ENCODE data around the gene FCGR2B. TPM values are rescaled to one million over a fixed set of nuclear protein-coding genes. Genes with fewer than 3 reads are reported as not detected.

FCGR2B gene
- total and polyA plus RNA-seq, 2 of the 13 experiments (the other 11 are each of a cell fraction or from before 2014, with no cell fraction given), result not detected

DNA sequence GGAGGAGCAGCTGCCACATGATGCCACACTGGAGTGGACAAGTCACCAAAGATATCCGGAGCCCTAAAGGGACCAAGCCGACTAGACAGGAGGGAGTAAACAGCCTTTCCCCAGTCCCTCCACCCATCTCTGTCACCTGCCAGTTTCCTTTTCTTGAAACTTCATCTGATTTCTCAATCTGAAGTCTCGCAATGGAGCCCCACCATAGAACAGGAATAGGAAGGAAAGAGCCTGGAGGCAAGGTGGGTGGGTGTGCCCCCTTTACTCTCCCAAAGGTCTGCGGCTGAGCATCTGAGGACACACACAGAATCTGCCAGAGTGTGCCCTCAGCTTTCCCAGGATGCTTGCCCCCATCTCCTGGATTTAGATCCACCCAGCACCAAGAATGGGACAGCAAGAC lies 31.9 kb upstream of the FCGR2B start, which contains the start of gene FCGR3B:
FCGR3B (minus strand) TSS at position 101 of the 400 bp plus-strand sequence; CDS start at position 19, 82 bp downstream.
- FAIRE-seq, result no peak
- H3K9me3 ChIP-seq (ENCODE audit: low read length), result no peaks in the 10 kb centered on the region
- no peak within 1 kb of the TSS for H3K4me3 ChIP-seq (replicated peaks in 1 of 3; ENCODE audit: insufficient read depth in 1 of 3, low read depth in 2 of 3, low read length in 3 of 3)
- BruUV-seq (replicated peaks), result no TSS peak
- DNase-seq (ENCODE audit: low spot score), result no peak
- H3K4me2 ChIP-seq (ENCODE audit: low read depth, low read length), result no peak within 1 kb of the TSS
- no peak within 1 kb of the TSS for H2AFZ ChIP-seq (ENCODE audit: low read length)
- H3K79me2 ChIP-seq (ENCODE audit: insufficient read depth, low read length), result no peaks in the 10 kb centered on the region
- H3K36me3 ChIP-seq (replicated peaks in 1 of 2; ENCODE audit: control insufficient read depth in 1 of 2, insufficient read depth in 2 of 2, low read length in 2 of 2), result no peaks in the 10 kb centered on the region
- no peak within 1 kb of the TSS for H3K9ac ChIP-seq (ENCODE audit: insufficient read depth, low read depth, low read length)
- no peaks in the 10 kb centered on the region for H4K20me1 ChIP-seq (ENCODE audit: insufficient read depth, low read length)
- ATAC-seq, result no peak
- no peaks in the 10 kb centered on the region for H3K4me1 ChIP-seq (ENCODE audit: insufficient read depth, low read length)
- in situ Hi-C loops (cut with HindIII; ENCODE audit: extremely low pct_ligation_motif_present, low pct_unique_long_range_greater_than_20kb), result no loop called here
- intact Hi-C loops (cut with micrococcal nuclease; ENCODE audit: unreplicated experiment), result no loop called here
- POLR2A ChIA-PET, result no interaction called here
- CTCF ChIA-PET (ENCODE audit: low intra/inter-chr PET ratio, low total read pairs), result no interaction called here
- no peaks in the 10 kb centered on the region for H3K27me3 ChIP-seq (ENCODE audit: control insufficient read depth in 1 of 2, insufficient read depth in 2 of 2, low read length in 2 of 2)
- H3K27ac ChIP-seq (ENCODE audit: extremely low read length, insufficient read depth, low read length), result no peak within 1 kb of the TSS
- WGBS (ENCODE audit: low lambda C conversion rate), result 0% methylated on average over 4 of the region's 4 CpGs
- TF ChIP-seq KLF9 (CRISPR knock-in tag; IDR thresholded peaks at IDR 0.05; ENCODE audit: low read depth) (no peak), RFXAP (CRISPR knock-in tag; IDR thresholded peaks at IDR 0.05; ENCODE audit: borderline replicate concordance) (no peak), ATF2 (CRISPR knock-in tag; IDR thresholded peaks at IDR 0.05) (no peak), NCOA5 (CRISPR knock-in tag; IDR thresholded peaks at IDR 0.05) (no peak), MEIS2 (CRISPR knock-in tag; IDR thresholded peaks at IDR 0.05) (no peak), PRPF4 (IDR thresholded peaks at IDR 0.05; ENCODE audit: low read depth, low read length, poor library complexity, severe bottlenecking) (no peak), NFIC (IDR thresholded peaks at IDR 0.05; ENCODE audit: low read length) (no peak), NFATC3 (CRISPR knock-in tag; IDR thresholded peaks at IDR 0.05) (no peak), MXD1 (CRISPR knock-in tag; IDR thresholded peaks at IDR 0.05) (no peak), MIER2 (CRISPR knock-in tag; IDR thresholded peaks at IDR 0.05) (no peak), ZFP62 (CRISPR knock-in tag; IDR thresholded peaks at IDR 0.05) (no peak), REPIN1 (CRISPR knock-in tag; IDR thresholded peaks at IDR 0.05; ENCODE audit: borderline replicate concordance, low read depth) (no peak), HMGA1 (CRISPR knock-in tag; conservative IDR thresholded peaks at IDR 0.05) (no peak)
- TF ChIP-seq, protein P1, sequence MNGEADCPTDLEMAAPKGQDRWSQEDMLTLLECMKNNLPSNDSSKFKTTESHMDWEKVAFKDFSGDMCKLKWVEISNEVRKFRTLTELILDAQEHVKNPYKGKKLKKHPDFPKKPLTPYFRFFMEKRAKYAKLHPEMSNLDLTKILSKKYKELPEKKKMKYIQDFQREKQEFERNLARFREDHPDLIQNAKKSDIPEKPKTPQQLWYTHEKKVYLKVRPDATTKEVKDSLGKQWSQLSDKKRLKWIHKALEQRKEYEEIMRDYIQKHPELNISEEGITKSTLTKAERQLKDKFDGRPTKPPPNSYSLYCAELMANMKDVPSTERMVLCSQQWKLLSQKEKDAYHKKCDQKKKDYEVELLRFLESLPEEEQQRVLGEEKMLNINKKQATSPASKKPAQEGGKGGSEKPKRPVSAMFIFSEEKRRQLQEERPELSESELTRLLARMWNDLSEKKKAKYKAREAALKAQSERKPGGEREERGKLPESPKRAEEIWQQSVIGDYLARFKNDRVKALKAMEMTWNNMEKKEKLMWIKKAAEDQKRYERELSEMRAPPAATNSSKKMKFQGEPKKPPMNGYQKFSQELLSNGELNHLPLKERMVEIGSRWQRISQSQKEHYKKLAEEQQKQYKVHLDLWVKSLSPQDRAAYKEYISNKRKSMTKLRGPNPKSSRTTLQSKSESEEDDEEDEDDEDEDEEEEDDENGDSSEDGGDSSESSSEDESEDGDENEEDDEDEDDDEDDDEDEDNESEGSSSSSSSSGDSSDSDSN (CRISPR knock-in tag; IDR thresholded peaks at IDR 0.05), result no peak
- TF ChIP-seq, protein P2, sequence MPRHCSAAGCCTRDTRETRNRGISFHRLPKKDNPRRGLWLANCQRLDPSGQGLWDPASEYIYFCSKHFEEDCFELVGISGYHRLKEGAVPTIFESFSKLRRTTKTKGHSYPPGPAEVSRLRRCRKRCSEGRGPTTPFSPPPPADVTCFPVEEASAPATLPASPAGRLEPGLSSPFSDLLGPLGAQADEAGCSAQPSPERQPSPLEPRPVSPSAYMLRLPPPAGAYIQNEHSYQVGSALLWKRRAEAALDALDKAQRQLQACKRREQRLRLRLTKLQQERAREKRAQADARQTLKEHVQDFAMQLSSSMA (CRISPR knock-in tag; IDR thresholded peaks at IDR 0.05), result no peak
- TF ChIP-seq, protein P3, sequence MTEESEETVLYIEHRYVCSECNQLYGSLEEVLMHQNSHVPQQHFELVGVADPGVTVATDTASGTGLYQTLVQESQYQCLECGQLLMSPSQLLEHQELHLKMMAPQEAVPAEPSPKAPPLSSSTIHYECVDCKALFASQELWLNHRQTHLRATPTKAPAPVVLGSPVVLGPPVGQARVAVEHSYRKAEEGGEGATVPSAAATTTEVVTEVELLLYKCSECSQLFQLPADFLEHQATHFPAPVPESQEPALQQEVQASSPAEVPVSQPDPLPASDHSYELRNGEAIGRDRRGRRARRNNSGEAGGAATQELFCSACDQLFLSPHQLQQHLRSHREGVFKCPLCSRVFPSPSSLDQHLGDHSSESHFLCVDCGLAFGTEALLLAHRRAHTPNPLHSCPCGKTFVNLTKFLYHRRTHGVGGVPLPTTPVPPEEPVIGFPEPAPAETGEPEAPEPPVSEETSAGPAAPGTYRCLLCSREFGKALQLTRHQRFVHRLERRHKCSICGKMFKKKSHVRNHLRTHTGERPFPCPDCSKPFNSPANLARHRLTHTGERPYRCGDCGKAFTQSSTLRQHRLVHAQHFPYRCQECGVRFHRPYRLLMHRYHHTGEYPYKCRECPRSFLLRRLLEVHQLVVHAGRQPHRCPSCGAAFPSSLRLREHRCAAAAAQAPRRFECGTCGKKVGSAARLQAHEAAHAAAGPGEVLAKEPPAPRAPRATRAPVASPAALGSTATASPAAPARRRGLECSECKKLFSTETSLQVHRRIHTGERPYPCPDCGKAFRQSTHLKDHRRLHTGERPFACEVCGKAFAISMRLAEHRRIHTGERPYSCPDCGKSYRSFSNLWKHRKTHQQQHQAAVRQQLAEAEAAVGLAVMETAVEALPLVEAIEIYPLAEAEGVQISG (CRISPR knock-in tag; IDR thresholded peaks at IDR 0.05), result no peak
